Stimulated activated CD8-positive, alpha-beta memory T cell treated with anti-CD3 and anti-CD28 coated beads, Interleukin-4, amount 100 ng/mL, for 24 hours (primary cell): ENCODE results near the gene UNCX.
"Not testable (repeated sequence)": the region's sequence is repeated elsewhere in the genome, so short reads cannot be mapped to it uniquely, and the experiment has no call there.

Experiments
- DNase-seq: peaks from one replicate; pipeline ENCODE4 v3.0.0-alpha.2; 2020; ENCODE audit warnings: low read depth

Gene UNCX

GRCh38 chr7:1278543-1278942 lies 45.9 kb downstream of the UNCX start:
- DNase-seq: no peak

- no peak for DNase-seq
These were observed 46.4 kb downstream of the UNCX start for GRCh38 chr7:1279041-1279440.

- not testable (repeated sequence) for DNase-seq
These were observed 47.2 kb downstream of the UNCX start for GRCh38 chr7:1279895-1280294.

DNA sequence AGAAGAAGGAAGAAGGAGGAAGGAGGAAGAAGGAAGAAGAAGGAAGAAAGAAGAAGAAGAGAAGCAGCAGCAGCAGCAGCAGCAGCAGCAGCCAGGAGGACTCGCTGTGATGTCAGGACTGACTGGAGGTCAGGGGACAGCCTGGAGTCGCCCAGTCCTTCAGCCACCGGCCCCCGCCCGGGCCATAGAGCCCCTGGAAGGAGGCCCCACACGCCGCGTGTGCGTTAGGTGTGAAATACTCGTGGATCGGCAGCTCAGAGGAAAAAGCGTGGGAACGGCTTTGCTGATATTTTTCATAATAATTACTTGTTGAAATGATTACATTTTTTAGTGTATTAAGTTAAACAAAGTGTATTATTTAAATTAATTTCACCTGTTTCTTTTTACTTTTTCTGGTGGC lies 48.4 kb downstream of the UNCX start:
- no peak for DNase-seq

DNA sequence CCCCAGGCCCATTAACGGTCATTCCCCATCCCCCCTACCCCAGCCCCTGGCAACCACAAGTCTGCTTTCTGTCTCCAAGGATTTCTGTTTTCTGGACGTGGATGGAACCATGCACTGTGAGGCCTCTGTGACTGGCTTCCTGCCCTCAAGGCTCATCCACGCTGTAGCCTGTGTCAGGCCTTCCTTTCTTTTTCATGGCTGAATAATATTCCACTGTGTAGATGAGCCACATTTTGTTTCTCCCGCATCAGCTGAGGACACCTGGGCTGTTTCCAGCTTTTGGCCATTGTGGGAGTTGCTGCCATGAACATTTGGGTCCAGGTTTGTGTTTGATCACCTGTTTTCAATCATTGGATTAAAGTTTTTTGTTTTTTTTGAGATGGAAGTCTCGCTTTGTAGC lies 50.0 kb downstream of the UNCX start:
- DNase-seq: no peak

DNA sequence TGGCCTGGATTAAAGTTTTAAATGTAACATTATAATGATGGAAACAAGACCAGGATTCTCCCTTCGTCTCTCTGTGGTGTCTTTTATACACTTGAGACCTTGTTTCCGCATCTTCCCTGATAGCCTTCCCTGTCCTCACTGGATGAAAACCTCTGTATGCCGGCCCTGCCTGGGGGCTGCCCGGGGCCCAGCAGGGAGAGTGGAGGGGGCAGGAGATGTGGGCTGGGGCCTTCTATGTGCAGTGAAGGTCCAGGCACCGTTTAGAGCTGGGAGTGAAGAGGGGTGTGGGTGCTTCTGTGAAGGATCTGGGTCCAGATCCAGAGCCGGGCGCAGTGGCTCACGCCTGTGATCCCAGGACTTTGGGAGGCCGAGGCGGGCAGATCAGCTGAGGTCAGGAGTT lies 50.7 kb downstream of the UNCX start:
- DNase-seq: no peak

DNA sequence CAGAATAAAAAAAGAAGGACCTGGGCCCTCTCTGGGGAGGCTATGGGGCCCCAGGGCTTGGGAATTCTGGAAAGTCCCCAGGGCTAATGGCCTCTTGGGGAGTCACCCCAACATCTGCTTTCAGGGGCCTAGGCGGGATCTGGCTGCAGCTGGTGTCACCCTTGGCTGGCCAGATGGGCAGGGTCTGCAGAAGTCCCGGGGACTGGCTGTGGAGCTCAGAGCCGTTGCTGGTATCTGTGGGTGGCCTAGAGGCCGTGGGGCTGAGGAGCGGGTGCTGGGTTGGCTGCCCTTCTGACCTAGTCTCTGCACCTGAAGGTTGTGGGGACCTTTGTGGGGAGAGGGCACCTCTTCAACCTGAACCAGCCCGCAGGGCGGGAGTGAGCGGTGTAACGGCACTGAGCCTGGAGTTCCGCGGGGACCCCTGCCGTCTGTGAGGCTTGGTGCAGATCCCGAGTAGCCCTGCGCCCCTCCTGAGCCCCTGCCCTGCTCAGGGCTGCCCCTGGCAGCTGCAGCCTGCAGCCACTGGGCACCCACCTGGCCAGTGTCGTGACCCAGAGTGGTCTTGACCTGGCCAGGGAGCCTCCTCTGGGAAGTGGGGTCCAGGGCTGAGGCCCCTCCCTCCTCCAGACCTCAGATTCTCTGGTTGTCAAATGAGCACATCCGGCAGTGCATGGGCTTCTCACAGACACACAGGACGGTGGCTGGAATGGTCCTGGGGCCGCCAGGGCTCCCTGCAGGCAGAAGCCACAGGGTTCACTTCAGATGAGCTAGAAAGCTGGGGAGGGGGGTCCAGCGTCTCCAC lies 51.5 kb downstream of the UNCX start:
- no peak for DNase-seq

GRCh38 chr7:1284743-1285458 lies 52.2 kb downstream of the UNCX start:
- no peak for DNase-seq

DNA sequence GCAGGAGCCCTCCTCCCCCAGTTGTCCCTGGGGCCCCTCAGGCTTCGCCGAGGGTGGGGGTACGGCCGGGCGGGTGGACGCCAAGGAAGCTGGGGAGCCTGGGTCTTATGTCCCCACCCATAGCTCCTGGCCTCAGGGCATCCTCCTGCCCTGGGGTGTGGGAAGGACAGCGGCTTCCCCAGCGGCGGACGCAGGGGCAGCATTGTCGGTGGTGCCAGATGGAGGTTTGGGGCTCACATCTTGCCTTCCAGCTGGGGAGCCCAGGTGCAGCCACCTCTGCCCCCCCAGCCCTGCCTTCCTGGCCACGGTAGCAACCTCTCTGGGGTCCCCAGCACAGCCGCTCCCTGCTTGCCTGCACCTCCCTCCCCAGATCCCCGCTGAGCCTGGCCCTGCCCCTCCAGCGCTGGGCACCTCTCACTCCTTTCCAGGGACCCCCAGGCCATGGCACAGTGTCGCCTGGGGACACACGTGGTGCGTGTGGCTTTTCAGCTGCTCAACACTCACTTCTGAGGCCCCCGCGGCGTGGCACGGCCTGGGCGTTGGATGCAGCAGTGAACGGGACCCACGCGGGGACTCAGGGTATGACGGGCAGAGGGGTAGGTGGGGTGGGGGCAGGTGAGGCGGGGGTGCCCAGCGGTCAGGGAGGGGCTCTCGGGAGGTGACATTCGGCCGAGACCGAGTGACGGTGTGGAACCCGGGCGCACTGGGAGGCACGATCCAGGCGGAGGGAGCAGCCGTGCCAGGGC lies 53.1 kb downstream of the UNCX start:
- no peak for DNase-seq
